ENCODE data around the gene SPARC.
"Not testable (repeated sequence)": the region's sequence is repeated elsewhere in the genome, so short reads cannot be mapped to it uniquely, and the experiment has no call there.

SPARC gene

GRCh38 chr5:151686674-151687407 is at the start of gene SPARC:
SPARC (minus strand) TSS chr5:151686915; CDS start chr5:151676188, 10,727 bp downstream.
- DNase-seq, result no peak

- no peak for DNase-seq
Measured at GRCh38 chr5:151735646-151736045, 48.9 kb upstream of the SPARC start.

- DNase-seq, result no peak
Measured at GRCh38 chr5:151734064-151734408, 47.3 kb upstream of the SPARC start.

GRCh38 chr5:151733358-151734063 is 46.8 kb upstream of the SPARC start:
- DNase-seq, result no peak

GRCh38 chr5:151730381-151730780 is 43.7 kb upstream of the SPARC start:
- no peak for DNase-seq

- not testable (repeated sequence) for DNase-seq
Measured at GRCh38 chr5:151729597-151729996, 42.9 kb upstream of the SPARC start.

GRCh38 chr5:151724360-151724759 is 37.6 kb upstream of the SPARC start:
- DNase-seq, result no peak

- DNase-seq, result no peak
Measured at GRCh38 chr5:151722546-151722945, 35.8 kb upstream of the SPARC start.

GRCh38 chr5:151721812-151722391 is 35.2 kb upstream of the SPARC start:
- no peak for DNase-seq

GRCh38 chr5:151721087-151721646 is 34.5 kb upstream of the SPARC start:
- DNase-seq, result no peak

- peak; percentile 66 for DNase-seq
Measured at GRCh38 chr5:151720215-151720614, 33.5 kb upstream of the SPARC start.

GRCh38 chr5:151719228-151720000 is 32.7 kb upstream of the SPARC start:
- peak; percentile 46 for DNase-seq

GRCh38 chr5:151718646-151719045 is 31.9 kb upstream of the SPARC start:
- DNase-seq, result no peak

GRCh38 chr5:151718153-151718552 is 31.4 kb upstream of the SPARC start:
- no peak for DNase-seq

- DNase-seq, result peak; percentile 24
Measured at GRCh38 chr5:151717416-151717815, 30.7 kb upstream of the SPARC start.

GRCh38 chr5:151709109-151709735 is 22.5 kb upstream of the SPARC start:
- no peak for DNase-seq

GRCh38 chr5:151708126-151708525 is 21.4 kb upstream of the SPARC start:
- DNase-seq, result no peak

GRCh38 chr5:151707567-151707966 is 20.9 kb upstream of the SPARC start:
- DNase-seq, result no peak

- DNase-seq, result no peak
Measured at GRCh38 chr5:151706906-151707305, 20.2 kb upstream of the SPARC start.

- DNase-seq, result no peak
Measured at GRCh38 chr5:151703780-151704179, 17.1 kb upstream of the SPARC start.

- no peak for DNase-seq
Measured at GRCh38 chr5:151703227-151703626, 16.5 kb upstream of the SPARC start.

GRCh38 chr5:151700820-151701219 is 14.1 kb upstream of the SPARC start:
- DNase-seq, result no peak

GRCh38 chr5:151700296-151700695 is 13.6 kb upstream of the SPARC start:
- no peak for DNase-seq
